Measurements from ENCODE around the gene HTT-AS. TPM values are rescaled to one million over a fixed set of nuclear protein-coding genes. Genes with fewer than 3 reads are reported as not detected.
"Not testable (repeated sequence)": the region's sequence is repeated elsewhere in the genome, so short reads cannot be mapped to it uniquely, and the experiment has no call there.

The HTT-AS gene
- total RNA-seq, 2 donors from 2014 or later, result not detected

- intact Hi-C loops (cut with DNase I), result no loop called here
- no peaks in the 10 kb centered on the region for H3K4me1 ChIP-seq
- DNase-seq (no peak), ATAC-seq (no peak)
- no peaks in the 10 kb centered on the region for H3K36me3 ChIP-seq (replicated peaks in 1 of 2; ENCODE audit: insufficient read depth in 1 of 2, low read depth in 2 of 2)
- no peak overlapping the region for H3K4me3 ChIP-seq
- TF ChIP-seq CTCF (IDR thresholded peaks at IDR 0.05) (no peak), POLR2A (IDR thresholded peaks at IDR 0.05) (no peak)
- H3K27me3 ChIP-seq, result no peaks in the 10 kb centered on the region
- 71 to 90% methylated on average over 3 of the region's 3 CpGs for WGBS, 2 donors
- H3K9me3 ChIP-seq, result no peaks in the 10 kb centered on the region
- H3K27ac ChIP-seq, result no peak overlapping the region
These were observed 8.8 kb downstream of the HTT-AS start for GRCh38 chr4:3065551-3065950.

GRCh38 chr4:3062471-3062870 lies 11.9 kb downstream of the HTT-AS start:
- no peaks in the 10 kb centered on the region for H3K9me3 ChIP-seq
- no peak for DNase-seq
- H3K4me1 ChIP-seq, result no peaks in the 10 kb centered on the region
- ATAC-seq, result no peak
- H3K4me3 ChIP-seq, result no peak overlapping the region
- no peaks in the 10 kb centered on the region for H3K36me3 ChIP-seq (replicated peaks in 1 of 2; ENCODE audit: insufficient read depth in 1 of 2, low read depth in 2 of 2)
- 75 to 84% methylated on average over 12 of the region's 12 CpGs for WGBS, 2 donors
- intact Hi-C loops (cut with DNase I), result no loop called here
- TF ChIP-seq CTCF (IDR thresholded peaks at IDR 0.05) (no peak), POLR2A (IDR thresholded peaks at IDR 0.05) (no peak)
- H3K27ac ChIP-seq, result no peak overlapping the region
- no peaks in the 10 kb centered on the region for H3K27me3 ChIP-seq

- no peaks in the 10 kb centered on the region for H3K9me3 ChIP-seq
- intact Hi-C loops (cut with DNase I), result no loop called here
- WGBS, 2 donors, result 82% methylated on average over 6 of the region's 6 CpGs
- H3K27ac ChIP-seq, result no peak overlapping the region
- ATAC-seq (no peak), DNase-seq (no peak)
- H3K4me3 ChIP-seq, result no peak overlapping the region
- no peaks in the 10 kb centered on the region for H3K27me3 ChIP-seq
- no peaks in the 10 kb centered on the region for H3K36me3 ChIP-seq (replicated peaks in 1 of 2; ENCODE audit: insufficient read depth in 1 of 2, low read depth in 2 of 2)
- H3K4me1 ChIP-seq, result no peaks in the 10 kb centered on the region
- no peak for TF ChIP-seq CTCF (IDR thresholded peaks at IDR 0.05)
- TF ChIP-seq POLR2A (IDR thresholded peaks at IDR 0.05), result no peak
These were observed 13.4 kb downstream of the HTT-AS start for GRCh38 chr4:3060946-3061345.

- TF ChIP-seq CTCF (IDR thresholded peaks at IDR 0.05) (no peak), POLR2A (IDR thresholded peaks at IDR 0.05) (no peak)
- H3K27ac ChIP-seq, result no peak overlapping the region
- WGBS, 2 donors, result 77 to 81% methylated on average over 6 of the region's 6 CpGs
- H3K9me3 ChIP-seq, result no peaks in the 10 kb centered on the region
- H3K27me3 ChIP-seq, result no peaks in the 10 kb centered on the region
- no peak for DNase-seq
- no peaks in the 10 kb centered on the region for H3K36me3 ChIP-seq (replicated peaks in 1 of 2; ENCODE audit: insufficient read depth in 1 of 2, low read depth in 2 of 2)
- intact Hi-C loops (cut with DNase I), result no loop called here
- no peak overlapping the region for H3K4me3 ChIP-seq
- no peak for ATAC-seq
- H3K4me1 ChIP-seq, result no peaks in the 10 kb centered on the region
These were observed 14.4 kb downstream of the HTT-AS start for GRCh38 chr4:3059943-3060342.

- intact Hi-C loops (cut with DNase I), result no loop called here
- Histone ChIP-seq H3K9me3 (no peaks in the 10 kb centered on the region), H3K4me3 (no peak overlapping the region), H3K27ac (no peak overlapping the region), H3K4me1 (no peaks in the 10 kb centered on the region), H3K36me3 (replicated peaks in 1 of 2; ENCODE audit: insufficient read depth in 1 of 2, low read depth in 2 of 2) (no peaks in the 10 kb centered on the region), H3K27me3 (no peaks in the 10 kb centered on the region)
- DNase-seq, result no peak
- 94 to 98% methylated on average over 2 of the region's 2 CpGs for WGBS, 2 donors
- TF ChIP-seq CTCF (IDR thresholded peaks at IDR 0.05) (no peak), POLR2A (IDR thresholded peaks at IDR 0.05) (no peak)
- no peak for ATAC-seq
These were observed 20.1 kb downstream of the HTT-AS start for GRCh38 chr4:3054169-3054759.

- DNase-seq; H3K9me3 ChIP-seq; ATAC-seq; H3K27me3 ChIP-seq; intact Hi-C loops (cut with DNase I); H3K27ac ChIP-seq; H3K4me1 ChIP-seq; H3K4me3 ChIP-seq; H3K36me3 ChIP-seq (replicated peaks in 1 of 2; ENCODE audit: insufficient read depth in 1 of 2, low read depth in 2 of 2): not testable (repeated sequence)
- 79% methylated on average over 8 to 12 of the region's 12 CpGs for WGBS, 2 donors
These were observed 23.0 kb downstream of the HTT-AS start for GRCh38 chr4:3051141-3051897.

Measured in body of pancreas (tissue), 4 donors.